BE2C (cell line): ENCODE data around the gene BNIP3.

ENCODE experiments used
- DNase-seq: peaks from one replicate; pipeline ENCODE4 v3.0.0-alpha.2; 2020
- H3K27me3 ChIP-seq: fragments of 250-450 bp; sonication (Bioruptor Pico); 2 replicates; pipeline ENCODE4 v1.5.1; 2020; ENCODE audit warnings: mild to moderate bottlenecking
- H3K36me3 ChIP-seq: fragments of 250-450 bp; sonication (Bioruptor Pico); 2 replicates; pipeline ENCODE4 v1.5.1; 2020; ENCODE audit warnings: mild to moderate bottlenecking
- H3K4me1 ChIP-seq: fragments of 250-450 bp; sonication (Bioruptor Pico); 2 replicates; pipeline ENCODE4 v1.5.1; 2020
- H3K4me3 ChIP-seq: 2 replicates; pipeline ENCODE4 v1.5.1; 2011; ENCODE audit warnings: low read depth, low read length
- H3K9me3 ChIP-seq: fragments of 250-450 bp; sonication (Bioruptor Pico); 2 replicates; pipeline ENCODE4 v1.5.1; 2020
- CTCF ChIP-seq: IDR thresholded peaks from 2 replicates; pipeline ENCODE4 v1.5.1; 2012; ENCODE audit warnings: mild to moderate bottlenecking, low read depth, low read length

Gene BNIP3

GRCh38 chr10:131934769-131935168, 47.0 kb downstream of the BNIP3 start:
- Histone ChIP-seq H3K4me1 (no peaks in the 10 kb centered on the region), H3K4me3 (no peak overlapping the region), H3K9me3 (no peaks in the 10 kb centered on the region; the same call in 1 of the 2 replicates), H3K36me3 (peaks cover 9% of the 10 kb centered on the region), H3K27me3 (no peaks in the 10 kb centered on the region)
- DNase-seq = no peak
- no peak for TF ChIP-seq CTCF

- Histone ChIP-seq H3K4me3 (no peak overlapping the region), H3K27me3 (no peaks in the 10 kb centered on the region), H3K36me3 (peaks cover 9% of the 10 kb centered on the region), H3K9me3 (no peaks in the 10 kb centered on the region; the same call in 1 of the 2 replicates), H3K4me1 (no peaks in the 10 kb centered on the region)
- no peak for DNase-seq
- no peak for TF ChIP-seq CTCF
Measured at GRCh38 chr10:131933696-131934086, 48.0 kb downstream of the BNIP3 start.

GRCh38 chr10:131933016-131933695, 48.6 kb downstream of the BNIP3 start:
- no peaks in the 10 kb centered on the region for H3K4me1 ChIP-seq
- peaks cover 9% of the 10 kb centered on the region for H3K36me3 ChIP-seq
- no peaks in the 10 kb centered on the region; the same call in 1 of the 2 replicates for H3K9me3 ChIP-seq
- no peak overlapping the region for H3K4me3 ChIP-seq
- H3K27me3 ChIP-seq = no peaks in the 10 kb centered on the region
- no peak for DNase-seq
- no peak for TF ChIP-seq CTCF

GRCh38 chr10:131931981-131932380, 49.7 kb downstream of the BNIP3 start:
- TF ChIP-seq CTCF = no peak
- no peaks in the 10 kb centered on the region for H3K27me3 ChIP-seq
- H3K4me3 ChIP-seq = no peak overlapping the region
- H3K9me3 ChIP-seq = no peaks in the 10 kb centered on the region; the same call in 1 of the 2 replicates
- no peak for DNase-seq
- no peaks in the 10 kb centered on the region for H3K4me1 ChIP-seq
- peaks cover 9% of the 10 kb centered on the region for H3K36me3 ChIP-seq

GRCh38 chr10:131930586-131931330, 51.0 kb downstream of the BNIP3 start:
- Histone ChIP-seq H3K27me3 (no peaks in the 10 kb centered on the region), H3K4me3 (no peak overlapping the region), H3K9me3 (no peaks in the 10 kb centered on the region; the same call in 1 of the 2 replicates), H3K36me3 (peaks cover 2% of the 10 kb centered on the region; the same call in 1 of the 2 replicates), H3K4me1 (no peaks in the 10 kb centered on the region)
- no peak for DNase-seq
- no peak for TF ChIP-seq CTCF

- no peak for TF ChIP-seq CTCF
- H3K9me3 ChIP-seq = no peaks in the 10 kb centered on the region; the same call in 1 of the 2 replicates
- no peaks in the 10 kb centered on the region for H3K4me1 ChIP-seq
- no peak overlapping the region for H3K4me3 ChIP-seq
- peaks cover 2% of the 10 kb centered on the region; the same call in 1 of the 2 replicates for H3K36me3 ChIP-seq
- DNase-seq = no peak
- H3K27me3 ChIP-seq = no peaks in the 10 kb centered on the region
Measured at GRCh38 chr10:131930150-131930549, 51.6 kb downstream of the BNIP3 start.
